Inferior parietal cortex (tissue), 1 donor: ENCODE data around the gene PCOLCE2.
"Not testable (repeated sequence)": the region's sequence is repeated elsewhere in the genome, so short reads cannot be mapped to it uniquely, and the experiment has no call there.

Source experiments
- DNase-seq: peaks from one replicate; pipeline ENCODE4 v3.0.0-alpha.2; 2016; ENCODE audit errors: extremely low spot score

The PCOLCE2 gene

GRCh38 chr3:142902356-142902755, 13.5 kb upstream of the PCOLCE2 start:
- no peak for DNase-seq

- DNase-seq: no peak
Measured at GRCh38 chr3:142898346-142899213, 9.7 kb upstream of the PCOLCE2 start.

GRCh38 chr3:142897807-142898206, 8.9 kb upstream of the PCOLCE2 start:
- DNase-seq: no peak

- DNase-seq: no peak
Measured at GRCh38 chr3:142896996-142897395, 8.1 kb upstream of the PCOLCE2 start.

GRCh38 chr3:142896201-142896755, 7.4 kb upstream of the PCOLCE2 start:
- no peak for DNase-seq

- no peak for DNase-seq
Measured at GRCh38 chr3:142894493-142894892, 5.6 kb upstream of the PCOLCE2 start.

GRCh38 chr3:142892714-142893113, 3.8 kb upstream of the PCOLCE2 start:
- no peak for DNase-seq

- no peak for DNase-seq
Measured at GRCh38 chr3:142890592-142890991, 1.7 kb upstream of the PCOLCE2 start.

GRCh38 chr3:142889212-142890014, 530 bp upstream of the PCOLCE2 start:
- no peak for DNase-seq

- no peak for DNase-seq
Measured at GRCh38 chr3:142888099-142888480, 793 bp downstream of the PCOLCE2 start.

GRCh38 chr3:142886940-142887339, 1.9 kb downstream of the PCOLCE2 start:
- no peak for DNase-seq

GRCh38 chr3:142886021-142886420, 2.9 kb downstream of the PCOLCE2 start:
- DNase-seq: no peak

GRCh38 chr3:142884531-142884930, 4.4 kb downstream of the PCOLCE2 start:
- no peak for DNase-seq

GRCh38 chr3:142883534-142883933, 5.3 kb downstream of the PCOLCE2 start:
- DNase-seq: not testable (repeated sequence)

- no peak for DNase-seq
Measured at GRCh38 chr3:142881445-142882224, 7.2 kb downstream of the PCOLCE2 start.

- DNase-seq: no peak
Measured at GRCh38 chr3:142878649-142879300, 10.1 kb downstream of the PCOLCE2 start.

- DNase-seq: no peak
Measured at GRCh38 chr3:142876417-142876816, 12.5 kb downstream of the PCOLCE2 start.

- DNase-seq: no peak
Measured at GRCh38 chr3:142875583-142876207, 13.2 kb downstream of the PCOLCE2 start.

- DNase-seq: no peak
Measured at GRCh38 chr3:142875099-142875498, 13.8 kb downstream of the PCOLCE2 start.

GRCh38 chr3:142868382-142868781, 20.5 kb downstream of the PCOLCE2 start:
- not testable (repeated sequence) for DNase-seq
